GM18951 (cell line): ENCODE measurements around the gene ITM2B.

Experiments
- POLR2A ChIP-seq: IDR thresholded peaks from 4 replicates; pipeline ENCODE4 v1.6.1; 2011; ENCODE audit warnings: mild to moderate bottlenecking; ENCODE audit not compliant: insufficient read length, insufficient read depth; ENCODE audit errors: extremely low read depth
- in situ Hi-C: fragments of 300-500 bp; cut with MboI; formaldehyde crosslinking; loops from one replicate; pipeline ENCODE4 v1.12.0; 2022; ENCODE audit warnings: low sequenced_read_pairs, mixed read lengths, inconsistent platforms; ENCODE audit not compliant: unreplicated experiment

ITM2B gene

DNA sequence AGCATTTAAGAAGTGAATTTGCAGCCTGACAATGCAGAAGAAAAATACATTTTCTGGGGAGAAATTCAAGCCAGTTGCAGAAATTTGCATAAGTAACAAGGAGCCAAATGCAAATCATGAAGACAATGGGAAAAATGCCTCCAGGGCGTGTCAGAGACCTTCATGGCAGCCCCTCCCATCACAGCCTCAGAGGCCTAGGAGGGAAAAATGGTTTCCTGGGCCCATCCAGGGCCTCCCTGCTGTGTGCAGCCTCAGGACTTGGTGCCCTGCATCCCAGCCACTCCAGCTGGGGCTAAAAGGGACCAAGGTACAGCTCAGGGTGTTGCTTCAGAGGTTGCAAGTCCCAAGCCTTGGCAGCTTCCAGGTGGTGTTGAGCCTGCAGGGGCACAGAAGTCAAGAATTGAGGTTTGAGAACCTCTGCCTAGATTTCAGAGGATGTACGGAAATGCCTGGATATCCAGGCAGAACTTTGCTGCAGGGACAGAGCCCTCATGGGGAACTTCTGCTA, 16.7 kb upstream of the ITM2B start:
- TF ChIP-seq POLR2A = no peak
- in situ Hi-C loops = no loop called here

DNA sequence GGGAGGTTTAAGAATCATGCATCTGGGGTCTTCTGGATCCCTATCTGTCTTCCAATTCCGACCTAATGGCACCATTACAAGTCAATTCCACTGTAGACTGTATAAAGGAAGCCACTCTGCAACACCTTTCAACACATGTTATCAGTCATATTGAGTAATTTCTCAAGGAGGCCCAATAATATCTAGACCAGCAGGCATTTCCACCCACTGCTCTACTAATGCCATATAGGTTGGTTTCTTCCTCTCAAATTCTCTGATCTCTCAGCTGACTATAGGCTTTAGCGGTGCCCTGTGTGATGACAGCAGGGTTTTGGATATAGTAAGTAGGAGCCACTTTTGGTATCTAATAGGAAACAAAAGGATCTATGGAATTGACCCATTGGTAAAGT, 12.4 kb upstream of the ITM2B start:
- in situ Hi-C loops = no loop called here

DNA sequence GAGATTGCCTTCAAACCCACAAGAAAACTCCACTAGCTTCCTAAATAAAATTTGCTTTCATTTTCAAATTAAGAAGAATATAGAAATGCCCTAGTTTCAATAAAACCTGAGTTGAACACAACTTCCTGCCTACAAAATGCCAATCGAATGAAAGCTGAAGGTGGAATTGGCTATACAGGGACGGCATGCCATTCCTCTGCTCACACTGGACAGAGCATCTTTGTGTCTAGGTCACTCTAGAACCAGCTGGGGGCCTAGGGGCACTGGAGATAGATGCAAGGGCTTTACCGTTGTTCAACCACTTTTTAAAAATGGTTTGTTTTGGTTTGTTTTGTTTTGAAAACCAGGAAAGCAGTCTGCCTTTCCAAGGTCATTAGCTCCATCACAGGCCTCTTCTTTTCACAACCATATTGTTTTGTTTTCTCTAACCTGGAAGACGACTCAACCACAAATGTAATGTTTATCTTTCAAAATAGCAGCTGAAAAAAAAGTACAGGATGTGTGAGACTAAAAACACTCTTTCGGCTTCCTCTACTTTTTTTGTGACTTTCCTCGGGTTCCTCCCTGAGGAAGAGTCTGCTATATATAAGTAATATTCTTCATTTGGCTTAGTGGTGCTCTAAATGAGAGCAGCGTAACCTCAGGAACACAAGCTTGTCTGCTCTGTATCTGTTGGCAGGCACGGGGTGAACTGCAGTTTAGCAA, 11.9 kb upstream of the ITM2B start:
- TF ChIP-seq POLR2A = no peak
- in situ Hi-C loops = no loop called here

More for the DNA sequence above, 12.4 kb upstream of the ITM2B start:
- no peak for TF ChIP-seq POLR2A

DNA sequence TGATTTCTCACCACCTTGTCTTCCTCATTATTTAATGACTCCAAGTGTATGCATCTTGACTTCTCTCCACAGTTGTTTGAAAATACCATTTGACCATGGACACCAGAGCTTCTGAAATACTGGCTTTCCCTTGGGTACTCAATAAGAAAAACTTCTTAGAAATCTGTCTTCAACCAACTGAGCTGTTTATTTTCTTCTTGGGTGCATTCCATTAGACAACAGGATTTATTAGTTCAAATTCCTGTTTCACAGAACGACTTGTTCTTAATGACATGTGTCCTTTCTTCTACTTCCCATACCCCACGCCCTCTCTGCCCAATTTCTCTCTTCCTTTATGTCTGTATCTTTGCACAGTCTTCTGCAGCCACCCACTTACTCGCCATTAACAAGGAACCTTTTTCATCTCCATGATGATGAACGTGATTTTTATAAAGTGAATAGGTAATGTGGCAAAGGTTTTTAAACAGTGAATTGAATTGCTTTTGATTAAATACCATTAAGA, 11.3 kb upstream of the ITM2B start:
- in situ Hi-C loops = no loop called here
- no peak for TF ChIP-seq POLR2A

DNA sequence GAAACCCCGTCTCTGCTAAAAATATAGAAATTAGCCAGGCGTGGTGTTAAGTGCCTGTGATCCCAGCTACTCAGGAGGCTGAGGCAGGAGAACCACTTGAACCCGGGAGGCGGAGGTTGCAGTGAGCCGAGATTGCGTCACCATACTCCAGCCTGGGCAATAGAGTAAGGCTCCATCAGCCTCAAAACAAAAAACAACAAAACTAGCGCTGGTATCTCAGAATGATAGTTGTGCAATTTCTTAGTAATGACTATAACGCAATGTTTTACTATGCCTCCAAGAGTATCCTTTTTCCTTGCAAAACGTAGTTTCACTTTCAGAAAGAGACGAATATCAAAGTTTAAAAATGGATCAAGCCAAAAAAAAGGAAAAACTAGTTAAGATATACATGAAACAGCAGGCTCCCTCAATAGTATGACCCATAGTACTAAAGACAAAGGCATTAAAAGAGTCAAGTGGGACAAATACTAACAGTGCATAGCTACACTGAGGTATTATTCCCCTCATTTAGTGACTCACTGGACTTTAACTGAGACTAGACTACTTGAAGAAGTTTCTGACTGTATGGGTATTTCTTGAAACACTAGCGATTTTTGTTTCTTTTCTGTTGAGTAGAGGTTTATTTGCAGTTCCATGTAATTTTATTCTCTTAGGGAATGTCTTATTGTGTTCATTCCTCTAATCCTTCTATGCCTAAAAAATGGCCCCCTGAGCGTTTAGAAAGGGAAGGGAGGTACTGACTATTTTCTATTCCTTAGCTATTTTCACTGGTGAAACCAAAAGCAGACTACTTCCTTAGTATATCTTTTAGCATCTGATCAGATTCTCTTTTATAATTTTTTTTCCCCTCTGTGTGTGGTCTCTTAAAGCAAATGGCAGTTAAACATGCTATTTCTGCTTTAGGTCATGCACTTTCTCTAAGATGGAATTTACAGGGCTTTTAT, 10.4 kb upstream of the ITM2B start:
- no peak for TF ChIP-seq POLR2A
- in situ Hi-C loops = no loop called here

DNA sequence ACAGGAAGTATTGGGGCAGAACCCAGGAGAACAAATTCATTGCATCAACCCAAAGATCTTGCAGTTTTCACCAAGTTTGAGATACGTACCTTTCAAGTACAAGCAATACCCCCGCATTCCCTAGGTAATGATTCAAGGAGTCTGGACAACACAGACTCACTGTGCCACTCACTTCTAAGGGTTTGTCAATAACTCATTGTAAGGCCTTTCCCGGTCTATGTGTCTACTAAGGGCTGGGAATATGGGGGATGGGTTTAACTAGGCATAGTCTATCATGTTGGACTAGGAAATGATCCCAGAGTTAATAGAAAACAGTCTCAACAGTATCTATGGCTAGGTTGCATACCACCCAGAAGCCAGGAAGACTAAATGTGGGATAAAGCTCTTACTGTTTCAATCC, 8.3 kb upstream of the ITM2B start:
- TF ChIP-seq POLR2A = no peak
- in situ Hi-C loops = no loop called here

DNA sequence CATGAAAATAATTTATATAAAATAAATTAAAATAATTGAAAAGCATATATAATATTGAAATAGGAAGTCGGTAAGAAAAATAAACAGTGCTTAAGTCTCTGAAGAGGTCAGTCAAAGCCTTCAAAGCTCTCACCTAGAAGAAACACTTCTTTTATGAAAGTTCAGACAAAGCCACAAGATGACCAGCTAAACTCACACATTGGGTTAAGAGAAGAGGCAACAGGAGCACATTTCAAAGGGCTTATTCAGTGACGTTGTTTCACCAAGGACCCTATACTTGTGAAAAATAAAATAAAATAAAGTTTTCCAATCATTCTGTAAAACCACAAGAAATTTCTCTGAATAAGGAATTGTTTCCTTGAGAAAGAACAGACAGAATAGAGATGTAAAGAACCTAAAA, 2.5 kb upstream of the ITM2B start:
- in situ Hi-C loops = no loop called here
- no peak for TF ChIP-seq POLR2A

DNA sequence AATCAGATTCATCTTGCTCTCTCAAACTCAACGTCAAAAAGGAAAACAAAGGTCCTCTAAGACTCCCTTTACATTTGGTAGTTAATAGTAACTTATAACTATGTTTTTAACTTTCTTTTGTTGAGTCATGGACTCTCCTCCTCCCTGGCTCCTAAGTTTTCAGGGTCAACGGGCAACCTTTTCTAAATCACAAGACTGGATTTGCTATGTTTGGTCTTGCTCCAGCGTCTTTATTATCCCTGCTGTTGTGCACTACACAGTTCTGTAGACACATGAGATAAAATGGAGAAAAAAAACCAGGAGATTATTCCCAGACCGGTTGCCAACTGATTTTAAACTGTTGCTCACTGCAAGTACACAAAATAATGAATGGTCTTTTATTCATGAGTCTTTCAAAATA, 1.9 kb upstream of the ITM2B start:
- in situ Hi-C loops = no loop called here
- no peak for TF ChIP-seq POLR2A

DNA sequence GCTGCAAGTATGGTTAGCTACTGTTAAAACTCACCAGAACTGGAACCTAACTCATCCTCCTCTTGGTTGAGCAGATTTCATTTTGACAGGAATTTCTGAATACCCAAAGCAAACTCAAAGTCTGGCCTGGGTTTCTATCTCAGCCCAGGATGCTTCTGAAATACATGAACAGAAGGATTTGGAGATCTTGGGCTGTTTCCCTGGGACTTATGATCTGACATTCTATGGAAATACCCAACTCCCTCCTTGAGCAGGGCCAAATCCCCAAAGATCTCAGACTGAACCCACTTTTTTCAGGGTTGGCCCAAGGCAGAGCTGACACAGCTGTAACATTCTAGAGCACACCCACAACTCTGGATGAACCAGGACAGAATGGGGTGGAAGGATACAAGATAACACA, 1.1 kb upstream of the ITM2B start:
- in situ Hi-C loops = no loop called here
- TF ChIP-seq POLR2A = no peak

DNA sequence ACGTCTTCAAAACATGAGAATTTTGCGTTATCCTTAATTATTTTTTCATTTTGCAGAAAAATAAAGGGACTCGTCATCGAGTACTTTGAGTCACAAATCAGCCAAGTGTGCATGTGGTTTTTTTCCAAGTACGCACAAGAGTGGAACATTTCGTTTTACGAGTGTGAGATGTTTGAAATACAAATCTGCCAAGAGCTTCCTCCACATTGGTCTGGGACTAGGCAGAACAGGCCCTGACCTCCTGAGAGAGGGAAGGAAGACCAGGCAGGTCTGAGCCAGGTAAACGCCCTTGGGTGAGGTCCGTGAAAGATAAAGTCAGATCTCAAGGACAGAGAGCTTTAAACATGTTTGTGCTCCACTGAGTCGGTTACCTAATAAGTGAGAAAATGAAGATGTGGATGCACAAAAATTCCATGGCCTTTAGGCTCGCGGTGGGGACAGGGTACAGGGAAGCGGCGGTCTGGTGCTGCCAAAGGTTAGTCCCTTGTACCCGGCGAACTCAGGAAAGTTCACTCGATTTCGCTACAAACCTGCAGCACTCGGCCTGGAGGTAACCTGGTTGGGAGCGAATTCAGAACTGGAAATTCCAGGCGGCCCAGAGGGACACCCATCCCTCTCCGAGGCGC, 473 bp upstream of the ITM2B start:
- in situ Hi-C loops = no loop called here
- no peak for TF ChIP-seq POLR2A

DNA sequence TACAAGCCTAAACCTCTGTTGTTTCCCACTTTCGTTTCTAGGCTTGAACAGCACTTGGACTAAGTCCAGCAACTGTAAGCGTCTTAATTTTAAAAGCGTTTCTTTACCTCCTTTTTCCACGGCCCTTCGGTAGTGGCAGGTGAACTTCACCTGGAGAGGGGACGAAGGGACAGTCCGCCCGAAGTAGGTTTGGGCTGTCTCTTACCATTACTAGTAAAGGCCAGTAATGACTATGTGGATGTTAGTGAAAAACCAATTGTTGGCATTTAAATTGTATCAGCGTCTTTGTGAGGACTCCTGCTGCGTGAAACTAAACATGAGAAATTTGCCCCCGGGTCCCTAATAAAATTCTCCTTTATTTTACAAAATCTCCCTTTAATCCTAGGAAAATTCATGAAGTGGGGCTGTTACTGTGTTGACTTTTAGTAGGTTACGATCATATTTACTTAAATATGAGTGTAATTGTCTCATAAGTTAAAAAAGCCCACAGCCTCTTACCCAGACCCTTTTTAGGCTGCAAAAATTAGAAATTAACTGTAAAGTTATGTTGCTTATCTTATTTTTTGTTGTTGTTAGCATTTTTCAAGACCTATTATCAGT, 983 bp downstream of the ITM2B start:
- in situ Hi-C loops = no loop called here
- TF ChIP-seq POLR2A = no peak

DNA sequence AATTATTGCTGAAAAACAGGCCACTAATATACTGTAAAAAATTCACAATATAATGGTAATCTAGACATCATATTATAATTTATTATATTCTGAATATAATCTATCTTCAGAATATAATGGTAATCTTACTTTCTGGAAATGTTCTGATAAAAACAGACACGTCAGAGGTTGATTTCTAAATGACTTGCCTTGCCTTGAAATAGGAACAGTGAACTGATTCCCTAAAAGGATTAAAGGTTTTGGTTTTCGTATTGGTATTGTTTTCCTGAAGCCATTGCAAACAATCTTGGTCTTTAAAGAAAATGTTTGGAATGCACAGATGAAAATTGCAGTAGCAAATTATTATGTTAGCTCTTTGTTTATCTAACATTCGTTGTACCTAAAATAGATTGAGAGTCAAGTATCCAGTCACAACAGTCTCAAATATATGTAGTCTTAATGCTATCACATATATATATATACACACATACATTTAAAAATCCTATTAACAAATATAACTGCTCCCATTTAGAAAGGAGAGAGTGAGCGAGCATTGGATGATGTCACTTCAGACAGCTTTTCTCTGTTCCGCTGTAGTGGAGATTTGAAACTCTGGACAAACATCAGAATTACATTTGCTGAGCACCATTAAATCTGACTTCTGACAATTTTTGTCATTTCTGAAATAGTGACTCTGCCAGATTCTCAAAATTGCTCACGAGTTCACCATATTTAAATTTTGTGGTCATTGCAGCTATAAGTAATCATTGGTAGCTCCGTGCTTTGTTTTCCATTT, 1.7 kb downstream of the ITM2B start:
- TF ChIP-seq POLR2A = no peak
- in situ Hi-C loops = no loop called here
